ENCODE data around the gene FZD1. TPM values are rescaled to one million over a fixed set of nuclear protein-coding genes. Genes with fewer than 3 reads are reported as not detected.

FZD1 gene
- total and polyA plus RNA-seq, 2 of the 13 experiments (the other 11 are each of a cell fraction or from before 2014, with no cell fraction given), result 0.22 to 0.80 TPM

DNA sequence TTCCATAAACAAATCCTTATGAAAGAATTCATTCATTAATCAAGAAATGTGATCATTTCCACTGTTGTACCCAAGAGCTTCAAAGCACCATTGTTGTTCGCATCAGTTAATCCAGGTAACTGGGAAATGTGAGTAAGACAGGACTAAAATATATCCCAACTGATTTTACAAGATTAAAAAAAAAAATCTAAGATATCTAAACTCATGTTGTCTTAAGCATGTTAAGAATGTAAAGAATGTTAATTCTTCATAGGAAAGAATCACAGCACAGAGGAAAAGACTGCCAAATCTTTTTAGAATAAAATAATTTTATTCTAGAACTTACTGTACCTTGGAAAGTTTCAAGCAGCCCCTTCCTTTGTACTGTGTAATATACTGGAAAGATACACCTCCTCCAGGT lies 16.4 kb downstream of the FZD1 start:
- Histone ChIP-seq H3K4me3 (replicated peaks in 1 of 3; ENCODE audit: insufficient read depth in 1 of 3, low read depth in 2 of 3, low read length in 3 of 3) (no peak overlapping the region), H3K4me2 (ENCODE audit: low read depth, low read length) (no peak overlapping the region), H3K36me3 (replicated peaks in 1 of 2; ENCODE audit: control insufficient read depth in 1 of 2, insufficient read depth in 2 of 2, low read length in 2 of 2) (no peaks in the 10 kb centered on the region), H3K79me2 (ENCODE audit: insufficient read depth, low read length) (no peaks in the 10 kb centered on the region), H3K4me1 (ENCODE audit: insufficient read depth, low read length) (no peaks in the 10 kb centered on the region), H3K27me3 (ENCODE audit: control insufficient read depth in 1 of 2, insufficient read depth in 2 of 2, low read length in 2 of 2) (no peaks in the 10 kb centered on the region), H2AFZ (ENCODE audit: low read length) (no peak overlapping the region), H4K20me1 (ENCODE audit: insufficient read depth, low read length) (no peaks in the 10 kb centered on the region), H3K9ac (ENCODE audit: insufficient read depth, low read depth, low read length) (no peak overlapping the region), H3K27ac (ENCODE audit: extremely low read length, insufficient read depth, low read length) (no peak overlapping the region), H3K9me3 (ENCODE audit: low read length) (no peaks in the 10 kb centered on the region)
- in situ Hi-C loops (cut with HindIII; ENCODE audit: extremely low pct_ligation_motif_present, low pct_unique_long_range_greater_than_20kb), result no loop called here
- BruUV-seq (replicated peaks), result no TSS peak
- POLR2A ChIA-PET, result no interaction called here
- DNase-seq (ENCODE audit: low spot score) (no peak), ATAC-seq (no peak), FAIRE-seq (no peak)
- CTCF ChIA-PET (ENCODE audit: low intra/inter-chr PET ratio, low total read pairs), result no interaction called here
- TF ChIP-seq TCF7L2 (IDR thresholded peaks at IDR 0.05; ENCODE audit: low read depth, low read length) (no peak), TSC22D2 (CRISPR knock-in tag; IDR thresholded peaks at IDR 0.05; ENCODE audit: borderline replicate concordance) (no peak), ZFP1 (CRISPR knock-in tag; IDR thresholded peaks at IDR 0.05) (no peak), ATAD3A (CRISPR knock-in tag; IDR thresholded peaks at IDR 0.05) (no peak), ZBTB7B (CRISPR knock-in tag; IDR thresholded peaks at IDR 0.05) (no peak), ZNF550 (CRISPR knock-in tag; IDR thresholded peaks at IDR 0.05; ENCODE audit: borderline replicate concordance) (no peak)
- WGBS (ENCODE audit: low lambda C conversion rate), result 0% methylated on average over 1 of the region's 1 CpG
- intact Hi-C loops (cut with micrococcal nuclease; ENCODE audit: unreplicated experiment), result loop anchor here (10.0 kb wide), 1 partner anchor 196 kb away; no protein-coding TSS in a partner anchor

DNA sequence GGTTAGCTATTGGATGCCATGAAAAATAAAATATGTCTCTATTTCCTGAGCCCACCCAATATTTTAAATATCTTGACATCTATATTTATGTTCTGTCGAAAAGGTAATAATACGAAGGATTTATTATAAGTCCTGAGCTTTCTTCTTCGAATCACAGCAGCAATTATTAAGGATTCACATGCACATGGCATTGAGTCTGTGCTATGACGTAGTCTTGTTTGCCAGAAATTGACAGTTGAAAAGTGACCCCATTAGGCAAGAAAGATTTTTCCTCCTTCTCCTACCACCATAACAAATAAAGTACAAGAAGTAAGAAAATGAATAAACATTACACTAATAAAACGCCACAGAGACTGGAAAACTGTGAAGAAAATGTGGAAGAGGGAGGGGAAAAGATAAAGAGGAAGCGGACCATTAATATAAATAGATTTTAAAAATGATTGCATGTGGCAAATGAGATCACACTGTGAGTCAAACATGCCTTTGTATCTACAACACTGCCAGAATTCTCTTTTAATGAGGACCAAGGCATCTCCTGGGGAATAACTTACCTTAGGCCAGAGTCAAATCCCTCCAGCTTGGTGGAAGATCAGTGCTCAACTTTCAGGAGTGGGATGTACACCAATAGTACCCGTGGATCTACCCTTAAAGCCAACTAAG lies 21.6 kb downstream of the FZD1 start:
- POLR2A ChIA-PET, result no interaction called here
- intact Hi-C loops (cut with micrococcal nuclease; ENCODE audit: unreplicated experiment), result loop anchor here (10.0 kb wide), 1 partner anchor 201 kb away; no protein-coding TSS in a partner anchor
- no peaks in the 10 kb centered on the region for H3K79me2 ChIP-seq (ENCODE audit: insufficient read depth, low read length)
- H4K20me1 ChIP-seq (ENCODE audit: insufficient read depth, low read length), result no peaks in the 10 kb centered on the region
- no peak overlapping the region for H3K4me3 ChIP-seq (replicated peaks in 1 of 3; ENCODE audit: insufficient read depth in 1 of 3, low read depth in 2 of 3, low read length in 3 of 3)
- in situ Hi-C loops (cut with HindIII; ENCODE audit: extremely low pct_ligation_motif_present, low pct_unique_long_range_greater_than_20kb), result loop anchor here (5.0 kb wide), 1 partner anchor 351 kb away; no protein-coding TSS in a partner anchor
- TF ChIP-seq ATF7 (IDR thresholded peaks at IDR 0.05) (0 out of 2 replicates have a peak, but pooled peaks have one; percentile 10), ATF7 (CRISPR knock-in tag; IDR thresholded peaks at IDR 0.05) (no peak), MAX (IDR thresholded peaks at IDR 0.05) (no peak), ZNF484 (CRISPR knock-in tag; IDR thresholded peaks at IDR 0.05; ENCODE audit: borderline replicate concordance, low read depth) (no peak), ZBTB25 (CRISPR knock-in tag; IDR thresholded peaks at IDR 0.05) (no peak), ZNF724P (CRISPR knock-in tag; IDR thresholded peaks at IDR 0.05; ENCODE audit: borderline replicate concordance) (no peak)
- no peaks in the 10 kb centered on the region for H3K4me1 ChIP-seq (ENCODE audit: insufficient read depth, low read length)
- H3K27ac ChIP-seq (ENCODE audit: extremely low read length, insufficient read depth, low read length), result no peak overlapping the region
- H3K9ac ChIP-seq (ENCODE audit: insufficient read depth, low read depth, low read length), result no peak overlapping the region
- H3K9me3 ChIP-seq (ENCODE audit: low read length), result no peaks in the 10 kb centered on the region
- DNase-seq (ENCODE audit: low spot score) (no peak), ATAC-seq (no peak), FAIRE-seq (no peak)
- no peak overlapping the region for H3K4me2 ChIP-seq (ENCODE audit: low read depth, low read length)
- no peaks in the 10 kb centered on the region for H3K27me3 ChIP-seq (ENCODE audit: control insufficient read depth in 1 of 2, insufficient read depth in 2 of 2, low read length in 2 of 2)
- CTCF ChIA-PET (ENCODE audit: low intra/inter-chr PET ratio, low total read pairs), result no interaction called here
- H3K36me3 ChIP-seq (replicated peaks in 1 of 2; ENCODE audit: control insufficient read depth in 1 of 2, insufficient read depth in 2 of 2, low read length in 2 of 2), result no peaks in the 10 kb centered on the region
- no TSS peak for BruUV-seq (replicated peaks)
- WGBS (ENCODE audit: low lambda C conversion rate), result 25% methylated on average over 7 of the region's 7 CpGs
- H2AFZ ChIP-seq (ENCODE audit: low read length), result no peak overlapping the region
